IPS-18a (cell line): Measurements from ENCODE around the gene FTSJ1.
A peak's percentile ranks its signal among the peaks of the same experiment; 100 is the strongest.
"Not testable (repeated sequence)": the region's sequence is repeated elsewhere in the genome, so short reads cannot be mapped to it uniquely, and the experiment has no call there.

ENCODE experiments used
- H3K27ac ChIP-seq: one replicate; pipeline ENCODE4 v1.5.1; 2013; ENCODE audit warnings: low read length
- H3K27me3 ChIP-seq: one replicate; pipeline ENCODE4 v1.6.1; 2013; ENCODE audit warnings: mild to moderate bottlenecking, low read length; ENCODE audit not compliant: control insufficient read depth, insufficient read depth
- H3K36me3 ChIP-seq: one replicate; pipeline ENCODE4 v1.6.1; 2013; ENCODE audit warnings: low read depth, low read length; ENCODE audit not compliant: control insufficient read depth
- H3K4me1 ChIP-seq: one replicate; pipeline ENCODE4 v1.6.1; 2013; ENCODE audit warnings: low read depth, low read length; ENCODE audit not compliant: control insufficient read depth
- H3K4me3 ChIP-seq: one replicate; pipeline ENCODE4 v1.5.1; 2013; ENCODE audit warnings: low read length
- H3K9ac ChIP-seq: one replicate; pipeline ENCODE4 v1.6.1; 2013; ENCODE audit warnings: mild to moderate bottlenecking, low read length, moderate library complexity
- H3K9me3 ChIP-seq: one replicate; pipeline ENCODE4 v1.6.1; 2013; ENCODE audit warnings: low read depth, low read length; ENCODE audit not compliant: control insufficient read depth

Gene FTSJ1

GRCh38 chrX:48475774-48476577 lies at the start of gene FTSJ1:
FTSJ1 (plus strand) TSS chrX:48476199; CDS start chrX:48478048, 1,849 bp downstream.
- Histone ChIP-seq H3K9me3 (peaks cover 11% of the 10 kb centered on the region), H3K27me3 (no peaks in the 10 kb centered on the region), H3K4me1 (peaks cover 8% of the 10 kb centered on the region), H3K4me3 (peak within 1 kb of the TSS; percentile 87), H3K27ac (no peak within 1 kb of the TSS), H3K36me3 (peaks cover 3% of the 10 kb centered on the region), H3K9ac (peak within 1 kb of the TSS; percentile 58)

GRCh38 chrX:48427027-48427716 lies 48.8 kb upstream of the FTSJ1 start:
- H3K4me1 ChIP-seq, H3K27ac ChIP-seq, H3K4me3 ChIP-seq, H3K9ac ChIP-seq, H3K9me3 ChIP-seq, H3K27me3 ChIP-seq, H3K36me3 ChIP-seq: not testable (repeated sequence)

- not testable (repeated sequence) for H3K4me1 ChIP-seq, H3K36me3 ChIP-seq, H3K9me3 ChIP-seq, H3K9ac ChIP-seq, H3K27ac ChIP-seq, H3K27me3 ChIP-seq, H3K4me3 ChIP-seq
Measured at GRCh38 chrX:48429606-48430005, 46.4 kb upstream of the FTSJ1 start.

- H3K36me3 ChIP-seq, H3K27me3 ChIP-seq, H3K9ac ChIP-seq, H3K4me3 ChIP-seq, H3K9me3 ChIP-seq, H3K4me1 ChIP-seq, H3K27ac ChIP-seq: not testable (repeated sequence)
Measured at GRCh38 chrX:48430166-48430565, 45.8 kb upstream of the FTSJ1 start.

- not testable (repeated sequence) for H3K9ac ChIP-seq, H3K27me3 ChIP-seq, H3K36me3 ChIP-seq, H3K27ac ChIP-seq, H3K4me3 ChIP-seq, H3K4me1 ChIP-seq, H3K9me3 ChIP-seq
Measured at GRCh38 chrX:48433713-48434112, 42.3 kb upstream of the FTSJ1 start.

GRCh38 chrX:48447201-48447600 lies 28.8 kb upstream of the FTSJ1 start:
- not testable (repeated sequence) for H3K27me3 ChIP-seq, H3K4me3 ChIP-seq, H3K27ac ChIP-seq, H3K9me3 ChIP-seq, H3K36me3 ChIP-seq, H3K4me1 ChIP-seq, H3K9ac ChIP-seq

- Histone ChIP-seq H3K9me3 (peaks cover 6% of the 10 kb centered on the region), H3K4me3 (no peak overlapping the region), H3K36me3 (no peaks in the 10 kb centered on the region), H3K9ac (no peak overlapping the region), H3K27me3 (no peaks in the 10 kb centered on the region), H3K4me1 (no peaks in the 10 kb centered on the region), H3K27ac (no peak overlapping the region)
Measured at GRCh38 chrX:48450076-48450475, 25.9 kb upstream of the FTSJ1 start.

GRCh38 chrX:48451708-48452107 lies 24.3 kb upstream of the FTSJ1 start:
- Histone ChIP-seq H3K9me3 (peaks cover 6% of the 10 kb centered on the region), H3K27ac (no peak overlapping the region), H3K4me1 (no peaks in the 10 kb centered on the region), H3K9ac (no peak overlapping the region), H3K36me3 (no peaks in the 10 kb centered on the region), H3K27me3 (no peaks in the 10 kb centered on the region), H3K4me3 (no peak overlapping the region)

GRCh38 chrX:48456628-48457331 lies 19.2 kb upstream of the FTSJ1 start:
- Histone ChIP-seq H3K4me3 (no peak overlapping the region), H3K9me3 (peaks cover 12% of the 10 kb centered on the region), H3K9ac (no peak overlapping the region), H3K27ac (no peak overlapping the region), H3K36me3 (peaks cover 10% of the 10 kb centered on the region), H3K4me1 (no peaks in the 10 kb centered on the region), H3K27me3 (no peaks in the 10 kb centered on the region)

- no peak overlapping the region for H3K4me3 ChIP-seq
- H3K27ac ChIP-seq: no peak overlapping the region
- peaks cover 14% of the 10 kb centered on the region for H3K36me3 ChIP-seq
- H3K4me1 ChIP-seq: no peaks in the 10 kb centered on the region
- peaks cover 9% of the 10 kb centered on the region for H3K9me3 ChIP-seq
- H3K27me3 ChIP-seq: no peaks in the 10 kb centered on the region
- H3K9ac ChIP-seq: no peak overlapping the region
Measured at GRCh38 chrX:48458711-48459110, 17.3 kb upstream of the FTSJ1 start.

- Histone ChIP-seq H3K27me3 (no peaks in the 10 kb centered on the region), H3K27ac (no peak overlapping the region), H3K36me3 (peaks cover 14% of the 10 kb centered on the region), H3K4me3 (no peak overlapping the region), H3K4me1 (no peaks in the 10 kb centered on the region), H3K9ac (no peak overlapping the region), H3K9me3 (peaks cover 9% of the 10 kb centered on the region)
Measured at GRCh38 chrX:48459483-48459882, 16.5 kb upstream of the FTSJ1 start.
